HG03039 (cell line): ENCODE results near the gene KHDC4.

Experiments used
- ATAC-seq: cut with Tn5 transposase; IDR thresholded peaks from one replicate; pipeline ENCODE4 v1.9.1; 2021; ENCODE audit warnings: mild to moderate bottlenecking, moderate library complexity; ENCODE audit not compliant: unreplicated experiment

Gene KHDC4

GRCh38 chr1:155877945-155878344 lies 56.3 kb downstream of the KHDC4 start:
- ATAC-seq: no peak

- no peak for ATAC-seq
These were observed 60.4 kb downstream of the KHDC4 start for GRCh38 chr1:155873860-155874259.

- ATAC-seq: no peak
These were observed 61.7 kb downstream of the KHDC4 start for GRCh38 chr1:155872527-155872926.

- ATAC-seq: no peak
These were observed 62.8 kb downstream of the KHDC4 start for GRCh38 chr1:155871390-155871789.

- no peak for ATAC-seq
These were observed 66.4 kb downstream of the KHDC4 start for GRCh38 chr1:155867766-155868165.

- no peak for ATAC-seq
These were observed 69.8 kb downstream of the KHDC4 start for GRCh38 chr1:155864393-155864792.
